HL-60 (cell line): Measurements from ENCODE around the gene PARD3.

ENCODE experiments used
- DNase-seq, 2 experiments: peaks; one replicate each; pipeline ENCODE4 v3.0.0-alpha.2; 2010 to 2020; ENCODE audit warnings: low read depth in 1 of 2, low spot score in 1 of 2
- H3K27ac ChIP-seq: fragments of 250-450 bp; sonication (Bioruptor Pico); replicated peaks from 2 replicates; pipeline ENCODE4 v1.5.1; 2020; ENCODE audit warnings: mild to moderate bottlenecking, moderate library complexity
- H3K27me3 ChIP-seq: fragments of 250-450 bp; sonication (Bioruptor Pico); 2 replicates; pipeline ENCODE4 v1.5.1; 2021; ENCODE audit warnings: mild to moderate bottlenecking, moderate library complexity; ENCODE audit not compliant: insufficient read depth, poor library complexity, severe bottlenecking
- H3K4me3 ChIP-seq: replicated peaks from 2 replicates; pipeline ENCODE4 v1.5.1; 2011; ENCODE audit warnings: mild to moderate bottlenecking, control low read depth, low read length; ENCODE audit not compliant: insufficient read depth
- GABPA ChIP-seq: IDR thresholded peaks from 2 replicates; pipeline ENCODE4 v1.6.1; 2012; ENCODE audit warnings: low read depth
- POLR2AphosphoS5 ChIP-seq: IDR thresholded peaks from 2 replicates; pipeline ENCODE4 v1.6.1; 2012; ENCODE audit warnings: low read depth
- SPI1 ChIP-seq: IDR thresholded peaks from 2 replicates; pipeline ENCODE4 v1.6.1; 2012; ENCODE audit warnings: low read depth, mild to moderate bottlenecking, borderline replicate concordance
- TF ChIP-seq, protein P1 (sequence below): IDR thresholded peaks from one replicate; pipeline ENCODE4 v1.5.1; 2011; ENCODE audit warnings: low read length, control low read depth, inconsistent platforms; ENCODE audit not compliant: insufficient read depth
- TF ChIP-seq, protein P2 (sequence below): IDR thresholded peaks from 2 replicates; pipeline ENCODE4 v1.6.1; 2012; ENCODE audit warnings: low read depth; ENCODE audit not compliant: insufficient replicate concordance

Gene PARD3

DNA sequence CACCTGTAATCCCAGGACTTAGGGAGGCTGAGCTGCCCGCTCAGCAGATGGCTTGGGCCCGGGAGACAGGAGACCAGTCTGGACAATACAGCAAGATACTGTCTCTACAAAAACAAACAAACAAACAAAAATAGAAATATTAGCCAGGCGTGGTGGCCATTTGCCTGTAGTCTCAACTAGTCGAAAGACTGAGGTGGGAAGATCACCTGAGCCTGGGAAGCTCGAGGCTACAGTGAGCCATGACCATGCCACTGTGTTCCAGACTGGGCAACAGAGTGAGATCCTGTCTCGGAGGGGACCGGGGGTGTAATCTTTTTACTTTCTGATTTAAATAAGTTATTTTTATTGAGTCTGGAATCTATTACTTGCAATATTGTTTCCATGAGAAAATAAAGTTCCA, 274.6 kb downstream of the PARD3 start:
- DNase-seq = no peak
- TF ChIP-seq, protein P1, sequence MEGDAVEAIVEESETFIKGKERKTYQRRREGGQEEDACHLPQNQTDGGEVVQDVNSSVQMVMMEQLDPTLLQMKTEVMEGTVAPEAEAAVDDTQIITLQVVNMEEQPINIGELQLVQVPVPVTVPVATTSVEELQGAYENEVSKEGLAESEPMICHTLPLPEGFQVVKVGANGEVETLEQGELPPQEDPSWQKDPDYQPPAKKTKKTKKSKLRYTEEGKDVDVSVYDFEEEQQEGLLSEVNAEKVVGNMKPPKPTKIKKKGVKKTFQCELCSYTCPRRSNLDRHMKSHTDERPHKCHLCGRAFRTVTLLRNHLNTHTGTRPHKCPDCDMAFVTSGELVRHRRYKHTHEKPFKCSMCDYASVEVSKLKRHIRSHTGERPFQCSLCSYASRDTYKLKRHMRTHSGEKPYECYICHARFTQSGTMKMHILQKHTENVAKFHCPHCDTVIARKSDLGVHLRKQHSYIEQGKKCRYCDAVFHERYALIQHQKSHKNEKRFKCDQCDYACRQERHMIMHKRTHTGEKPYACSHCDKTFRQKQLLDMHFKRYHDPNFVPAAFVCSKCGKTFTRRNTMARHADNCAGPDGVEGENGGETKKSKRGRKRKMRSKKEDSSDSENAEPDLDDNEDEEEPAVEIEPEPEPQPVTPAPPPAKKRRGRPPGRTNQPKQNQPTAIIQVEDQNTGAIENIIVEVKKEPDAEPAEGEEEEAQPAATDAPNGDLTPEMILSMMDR = no peak
- TF ChIP-seq, protein P2, sequence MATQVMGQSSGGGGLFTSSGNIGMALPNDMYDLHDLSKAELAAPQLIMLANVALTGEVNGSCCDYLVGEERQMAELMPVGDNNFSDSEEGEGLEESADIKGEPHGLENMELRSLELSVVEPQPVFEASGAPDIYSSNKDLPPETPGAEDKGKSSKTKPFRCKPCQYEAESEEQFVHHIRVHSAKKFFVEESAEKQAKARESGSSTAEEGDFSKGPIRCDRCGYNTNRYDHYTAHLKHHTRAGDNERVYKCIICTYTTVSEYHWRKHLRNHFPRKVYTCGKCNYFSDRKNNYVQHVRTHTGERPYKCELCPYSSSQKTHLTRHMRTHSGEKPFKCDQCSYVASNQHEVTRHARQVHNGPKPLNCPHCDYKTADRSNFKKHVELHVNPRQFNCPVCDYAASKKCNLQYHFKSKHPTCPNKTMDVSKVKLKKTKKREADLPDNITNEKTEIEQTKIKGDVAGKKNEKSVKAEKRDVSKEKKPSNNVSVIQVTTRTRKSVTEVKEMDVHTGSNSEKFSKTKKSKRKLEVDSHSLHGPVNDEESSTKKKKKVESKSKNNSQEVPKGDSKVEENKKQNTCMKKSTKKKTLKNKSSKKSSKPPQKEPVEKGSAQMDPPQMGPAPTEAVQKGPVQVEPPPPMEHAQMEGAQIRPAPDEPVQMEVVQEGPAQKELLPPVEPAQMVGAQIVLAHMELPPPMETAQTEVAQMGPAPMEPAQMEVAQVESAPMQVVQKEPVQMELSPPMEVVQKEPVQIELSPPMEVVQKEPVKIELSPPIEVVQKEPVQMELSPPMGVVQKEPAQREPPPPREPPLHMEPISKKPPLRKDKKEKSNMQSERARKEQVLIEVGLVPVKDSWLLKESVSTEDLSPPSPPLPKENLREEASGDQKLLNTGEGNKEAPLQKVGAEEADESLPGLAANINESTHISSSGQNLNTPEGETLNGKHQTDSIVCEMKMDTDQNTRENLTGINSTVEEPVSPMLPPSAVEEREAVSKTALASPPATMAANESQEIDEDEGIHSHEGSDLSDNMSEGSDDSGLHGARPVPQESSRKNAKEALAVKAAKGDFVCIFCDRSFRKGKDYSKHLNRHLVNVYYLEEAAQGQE = no peak
- TF ChIP-seq POLR2AphosphoS5 (no peak), GABPA (no peak), SPI1 (no peak)
- Histone ChIP-seq H3K27me3 (no peaks in the 10 kb centered on the region), H3K27ac (no peak overlapping the region), H3K4me3 (no peak overlapping the region)

- no peak overlapping the region for H3K27ac ChIP-seq
- no peak for DNase-seq
Measured at GRCh38 chr10:34539533-34540315, 275.4 kb downstream of the PARD3 start.

GRCh38 chr10:34538281-34538829, 276.7 kb downstream of the PARD3 start:
- Histone ChIP-seq H3K4me3 (no peak overlapping the region), H3K27ac (no peak overlapping the region), H3K27me3 (no peaks in the 10 kb centered on the region)
- no peak for DNase-seq
- TF ChIP-seq SPI1 (no peak), POLR2AphosphoS5 (no peak), GABPA (no peak)
- TF ChIP-seq, protein P2 = no peak
- TF ChIP-seq, protein P1 = no peak

More at GRCh38 chr10:34539533-34540315, 275.4 kb downstream of the PARD3 start:
- H3K27me3 ChIP-seq = no peaks in the 10 kb centered on the region
- TF ChIP-seq SPI1 (no peak), POLR2AphosphoS5 (no peak), GABPA (no peak)
- TF ChIP-seq, protein P2 = no peak
- TF ChIP-seq, protein P1 = no peak
- no peak overlapping the region for H3K4me3 ChIP-seq
